Kidney glomerular epithelial cell (primary cell): Measurements from ENCODE around the gene BRWD1.

Experiments
- DNase-seq: peaks from one replicate; lab custom pipeline; 2025; lab: John Stamatoyannopoulos, UW

Gene BRWD1

GRCh38 chr21:39313571-39314142, at the start of gene BRWD1:
Gene BRWD1 (minus strand): TSS chr21:39313632. CDS start chr21:39313491, 141 bp downstream.
- DNase-seq, result peak; percentile 64

GRCh38 chr21:39362733-39363132, 49.3 kb upstream of the BRWD1 start:
- DNase-seq, result no peak

GRCh38 chr21:39359382-39359781, 46.0 kb upstream of the BRWD1 start:
- no peak for DNase-seq

DNA sequence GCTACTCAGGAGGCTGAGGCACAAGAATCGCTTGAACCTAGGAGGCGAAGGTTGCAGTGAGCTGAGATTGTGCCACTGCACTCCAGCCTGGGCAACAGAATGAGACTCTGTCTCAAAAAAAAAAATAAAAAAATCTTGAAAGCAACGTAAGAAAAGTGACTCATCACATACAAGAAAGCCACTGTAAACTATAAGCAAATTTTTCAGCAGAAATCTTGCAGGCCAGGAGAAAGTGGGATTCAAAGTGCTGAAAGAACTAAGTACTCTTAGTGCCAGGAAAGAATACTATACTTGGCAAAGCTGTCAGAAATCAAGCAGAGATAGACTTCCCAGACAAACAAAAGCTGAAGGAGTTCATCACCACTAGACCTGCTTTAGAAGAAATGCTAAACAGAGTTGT, 39.9 kb upstream of the BRWD1 start:
- DNase-seq, result no peak

DNA sequence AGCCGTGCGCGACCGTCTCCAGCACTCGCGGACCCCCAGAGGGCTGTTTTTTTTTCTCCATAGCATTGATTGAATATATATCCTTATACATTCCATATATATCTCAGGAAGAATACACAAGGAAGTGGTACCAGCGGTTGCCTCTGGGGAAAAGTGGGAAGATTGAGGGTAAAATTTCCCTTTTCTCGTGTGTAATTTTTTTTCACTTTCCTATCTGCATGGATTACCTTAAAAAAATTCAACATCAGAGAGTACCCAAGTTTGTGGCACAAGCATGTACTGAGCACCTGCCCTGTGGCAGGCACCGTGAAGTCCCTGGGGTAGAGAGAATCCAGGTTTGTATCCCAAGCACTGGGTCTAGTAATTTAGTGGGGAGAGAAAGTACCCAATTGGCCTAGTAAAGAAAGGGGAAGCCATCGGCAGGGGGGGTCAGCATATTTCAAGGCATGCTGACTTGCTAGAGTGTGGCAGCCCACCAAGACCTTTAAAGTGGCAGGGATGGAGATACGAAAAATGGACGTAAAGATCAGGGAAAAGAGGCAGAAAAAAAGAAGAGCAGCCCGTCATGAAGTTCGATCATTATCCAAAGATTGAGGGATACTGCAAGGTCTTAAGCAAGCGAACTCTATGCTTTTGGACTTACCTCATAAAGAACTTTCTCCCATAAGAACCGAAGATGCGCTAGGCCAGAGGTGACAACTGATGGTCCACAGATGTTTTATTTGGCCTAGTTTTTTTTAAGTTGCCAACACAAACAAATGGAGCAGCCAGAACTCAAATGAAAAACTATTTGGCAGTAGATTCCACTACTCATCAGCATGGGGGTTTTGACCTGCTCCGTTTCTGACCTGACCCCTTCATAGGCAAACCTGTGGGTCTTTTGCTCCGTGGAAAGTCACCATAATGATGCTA, 36.9 kb upstream of the BRWD1 start:
- DNase-seq, result no peak

GRCh38 chr21:39349211-39350093, 36.0 kb upstream of the BRWD1 start:
- peak; percentile 90 for DNase-seq

GRCh38 chr21:39348355-39349210, 35.2 kb upstream of the BRWD1 start, which contains the start of gene HMGN1:
Gene HMGN1 (minus strand): TSS chr21:39349088. CDS start chr21:39348917, 171 bp downstream.
- peak; percentile 82 for DNase-seq

GRCh38 chr21:39348040-39348354, 34.6 kb upstream of the BRWD1 start:
- DNase-seq, result no peak

DNA sequence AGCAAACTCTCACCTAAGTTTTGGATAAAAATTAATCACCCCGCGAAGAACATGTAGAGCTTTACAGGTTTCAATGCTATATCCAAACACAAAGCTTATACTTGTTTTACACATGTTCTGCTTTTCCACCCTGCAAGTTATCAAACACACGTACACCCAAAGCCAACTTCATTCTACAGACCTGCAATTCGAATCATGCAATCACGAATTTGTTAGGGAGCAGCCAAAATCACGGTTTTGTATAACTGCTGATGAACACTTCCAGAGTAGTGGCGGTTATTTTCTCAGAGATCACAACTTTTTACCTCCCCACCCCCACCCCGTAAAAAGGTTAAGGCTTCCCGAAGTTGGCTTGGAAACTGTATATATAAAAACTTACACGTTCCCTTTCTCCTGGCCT, 34.1 kb upstream of the BRWD1 start:
- no peak for DNase-seq

GRCh38 chr21:39346671-39347331, 33.4 kb upstream of the BRWD1 start:
- no peak for DNase-seq

DNA sequence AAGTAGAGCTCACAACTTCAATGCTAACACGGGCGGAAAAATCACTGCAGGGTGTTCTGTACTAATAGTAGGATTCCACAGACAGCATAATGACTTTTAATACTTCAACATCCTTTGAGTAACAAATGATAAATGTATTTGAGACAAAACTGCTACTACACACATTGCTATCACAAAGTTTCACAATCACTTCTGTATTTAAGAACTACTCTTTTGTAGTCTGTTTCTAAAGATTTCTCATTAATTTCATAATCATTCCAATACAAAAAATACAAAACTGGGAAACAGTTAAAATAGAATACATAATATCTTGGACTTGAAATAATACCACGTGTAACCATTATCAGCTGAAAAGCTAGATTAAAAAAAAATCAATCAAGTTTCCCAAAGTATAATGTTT, 32.8 kb upstream of the BRWD1 start:
- DNase-seq, result no peak

DNA sequence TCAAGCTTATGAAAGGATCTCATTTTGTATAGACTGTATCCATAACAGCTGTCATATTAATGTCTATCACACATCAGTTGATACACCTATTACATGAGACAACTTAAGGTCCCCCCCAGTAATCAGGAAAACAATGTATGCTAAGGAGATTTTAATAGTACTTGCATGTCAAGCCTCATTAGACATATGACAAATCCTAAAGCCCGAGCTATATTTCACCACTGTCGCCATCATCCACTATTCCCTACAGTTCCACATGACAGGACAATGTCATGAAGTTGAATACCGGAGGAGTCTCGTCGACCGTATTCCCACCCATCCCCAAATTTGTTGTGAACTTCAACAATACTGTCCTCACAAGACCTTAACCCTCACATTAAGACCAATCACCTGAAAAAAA, 32.0 kb upstream of the BRWD1 start:
- DNase-seq, result peak; percentile 17

DNA sequence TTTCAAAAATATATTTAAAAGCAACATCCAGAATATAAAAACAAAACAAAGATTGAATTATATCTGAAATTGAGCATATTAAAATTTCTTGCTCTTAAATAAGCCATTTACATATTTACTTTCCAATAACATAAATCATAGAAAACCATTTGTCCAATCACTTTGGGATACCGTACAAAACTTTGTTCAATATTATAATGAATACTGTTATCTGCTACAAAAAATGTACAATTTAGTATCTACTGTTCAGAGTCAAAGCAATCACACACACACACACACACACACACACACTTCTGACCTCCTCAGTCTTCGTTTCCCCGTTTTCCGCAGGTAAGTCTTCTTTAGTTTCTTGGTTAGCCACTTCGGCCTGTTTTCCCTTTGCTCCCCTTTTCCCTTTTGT, 31.4 kb upstream of the BRWD1 start:
- DNase-seq, result no peak

- no peak for DNase-seq
Measured at GRCh38 chr21:39341249-39341923, 28.0 kb upstream of the BRWD1 start.

GRCh38 chr21:39340687-39341086, 27.3 kb upstream of the BRWD1 start:
- no peak for DNase-seq

DNA sequence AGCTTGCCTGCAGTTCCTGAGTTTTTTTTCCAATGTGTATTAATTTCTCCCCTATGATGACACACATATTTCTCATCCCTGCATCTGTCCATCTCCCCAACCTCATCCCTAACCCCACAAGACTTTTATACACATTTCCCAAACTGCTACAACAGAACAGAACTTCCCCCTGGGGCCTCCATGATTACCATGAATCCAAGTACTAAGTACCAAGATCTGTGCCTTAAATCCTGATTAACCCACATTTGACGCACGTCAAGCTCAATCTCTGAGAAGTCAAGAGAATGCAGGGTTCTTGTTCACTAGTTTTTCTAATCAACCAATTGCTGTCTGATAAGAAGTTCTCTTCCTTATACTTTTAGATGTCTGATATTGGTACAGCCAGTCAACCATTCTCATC, 25.8 kb upstream of the BRWD1 start:
- DNase-seq, result no peak

- DNase-seq, result no peak
Measured at GRCh38 chr21:39336457-39337008, 23.1 kb upstream of the BRWD1 start.

DNA sequence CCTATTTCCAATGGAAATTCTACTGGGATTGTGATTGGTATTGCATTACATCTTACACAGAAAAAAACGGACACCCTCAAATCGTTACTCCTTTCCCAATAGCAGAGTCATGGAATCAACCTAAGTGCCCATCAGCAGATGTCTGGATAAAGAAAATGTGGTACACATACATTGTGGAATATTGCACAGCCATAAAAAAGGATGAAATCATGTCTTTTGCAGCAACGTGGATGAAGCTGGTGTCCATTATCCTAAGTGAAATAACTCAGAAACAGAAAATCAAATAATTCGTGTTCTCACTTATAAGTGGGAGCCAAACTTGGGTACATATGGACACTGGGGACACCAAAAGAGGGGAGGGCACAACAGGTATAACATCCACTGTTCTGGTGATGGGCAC, 21.2 kb upstream of the BRWD1 start:
- DNase-seq, result no peak

DNA sequence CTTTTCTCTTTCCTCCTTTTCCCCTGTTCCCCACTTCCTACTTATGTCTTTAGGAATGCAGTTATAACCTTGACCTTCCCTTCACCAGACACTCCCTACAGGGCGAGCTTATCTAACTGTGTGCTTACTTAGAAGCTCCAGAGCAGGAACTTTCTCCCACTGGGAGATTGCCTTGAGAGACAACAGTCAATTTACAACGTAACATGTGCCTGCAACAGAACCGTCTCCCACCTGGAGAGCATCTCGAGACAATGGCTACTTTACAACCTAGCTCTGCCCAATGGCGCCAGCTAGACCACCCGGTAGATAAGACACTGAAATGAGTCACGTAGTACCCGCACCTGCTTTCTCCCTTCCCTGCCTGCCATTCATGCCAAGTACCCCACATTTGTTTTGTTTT, 18.7 kb upstream of the BRWD1 start:
- DNase-seq, result no peak

DNA sequence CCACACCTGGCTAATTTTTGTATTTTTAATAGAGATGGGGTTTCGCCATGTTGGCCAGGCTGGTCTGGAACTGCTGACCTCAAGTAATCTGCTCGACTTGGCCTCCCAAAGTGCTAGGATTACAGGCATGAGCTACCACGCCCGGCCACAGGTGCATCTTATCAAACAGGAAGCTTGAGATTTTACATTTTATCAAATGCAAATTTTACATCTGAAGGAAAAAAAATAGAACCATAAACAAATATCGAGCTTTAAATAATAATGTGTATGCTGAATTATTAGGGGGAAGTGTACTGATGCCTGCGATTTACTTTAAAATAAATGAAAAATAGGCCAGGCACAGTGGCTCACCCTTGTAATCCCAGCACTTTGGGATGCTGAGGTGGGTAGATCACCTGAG, 16.6 kb upstream of the BRWD1 start:
- DNase-seq, result no peak
